CD4-positive, alpha-beta T cell treated with Interleukin-1 beta for 1 hour (primary cell): ENCODE results near the gene SHH.

Experiments used
- DNase-seq, 2 donors: peaks; one replicate each; pipeline ENCODE4 v3.0.0-alpha.2; 2020 to 2022

Gene SHH

GRCh38 chr7:155811895-155812761 is at the start of gene SHH:
TSS of gene SHH (minus strand) at chr7:155812463. CDS start at chr7:155812122, 341 bp downstream.
- no peak for DNase-seq

- DNase-seq: no peak
Observed at GRCh38 chr7:155861480-155861868, 49.2 kb upstream of the SHH start.

- no peak for DNase-seq
Observed at GRCh38 chr7:155860840-155861479, 48.7 kb upstream of the SHH start.

- DNase-seq: no peak
Observed at GRCh38 chr7:155860461-155860839, 48.2 kb upstream of the SHH start.

GRCh38 chr7:155858521-155859061 is 46.3 kb upstream of the SHH start:
- DNase-seq: no peak

GRCh38 chr7:155857141-155857540 is 44.9 kb upstream of the SHH start:
- no peak for DNase-seq

GRCh38 chr7:155856656-155857055 is 44.4 kb upstream of the SHH start:
- DNase-seq: no peak

- DNase-seq: no peak
Observed at GRCh38 chr7:155852426-155853301, 40.4 kb upstream of the SHH start.

- no peak for DNase-seq
Observed at GRCh38 chr7:155851892-155852291, 39.6 kb upstream of the SHH start.

- DNase-seq: no peak
Observed at GRCh38 chr7:155850766-155851678, 38.8 kb upstream of the SHH start.

- no peak for DNase-seq
Observed at GRCh38 chr7:155850001-155850436, 37.8 kb upstream of the SHH start.

GRCh38 chr7:155848691-155849669 is 36.7 kb upstream of the SHH start:
- no peak for DNase-seq

- no peak for DNase-seq
Observed at GRCh38 chr7:155847821-155848435, 35.7 kb upstream of the SHH start.

- no peak for DNase-seq
Observed at GRCh38 chr7:155846936-155847335, 34.7 kb upstream of the SHH start.

- no peak for DNase-seq
Observed at GRCh38 chr7:155846156-155846555, 33.9 kb upstream of the SHH start.

- no peak for DNase-seq
Observed at GRCh38 chr7:155845226-155845625, 33.0 kb upstream of the SHH start.

GRCh38 chr7:155844526-155844925 is 32.3 kb upstream of the SHH start:
- DNase-seq: no peak

- no peak for DNase-seq
Observed at GRCh38 chr7:155844019-155844453, 31.8 kb upstream of the SHH start.

GRCh38 chr7:155843426-155844018 is 31.3 kb upstream of the SHH start:
- DNase-seq: no peak
